Inflammatory macrophage (primary cell): ENCODE results near the gene LCA5L.

ENCODE experiments used
- DNase-seq, 2 donors: peaks; one replicate each; pipeline ENCODE4 v3.0.0-alpha.2; 2020 to 2022
- total RNA-seq, 18 experiments: gene quantifications; one replicate each; lab custom pipeline; 2026; ENCODE audit warnings: mixed read lengths in 6 of 18, inconsistent platforms in 2 of 18; lab: John Stamatoyannopoulos, UW

Gene LCA5L
- 0 to 1.1 (median 0.39) reads per million in 18 experiments for total RNA-seq

GRCh38 chr21:39445321-39446269 lies at the start of gene LCA5L:
Gene LCA5L (minus strand): TSS chr21:39445778. CDS start chr21:39428493, 17,285 bp downstream.
- DNase-seq = peak; percentile 92 to 95

DNA sequence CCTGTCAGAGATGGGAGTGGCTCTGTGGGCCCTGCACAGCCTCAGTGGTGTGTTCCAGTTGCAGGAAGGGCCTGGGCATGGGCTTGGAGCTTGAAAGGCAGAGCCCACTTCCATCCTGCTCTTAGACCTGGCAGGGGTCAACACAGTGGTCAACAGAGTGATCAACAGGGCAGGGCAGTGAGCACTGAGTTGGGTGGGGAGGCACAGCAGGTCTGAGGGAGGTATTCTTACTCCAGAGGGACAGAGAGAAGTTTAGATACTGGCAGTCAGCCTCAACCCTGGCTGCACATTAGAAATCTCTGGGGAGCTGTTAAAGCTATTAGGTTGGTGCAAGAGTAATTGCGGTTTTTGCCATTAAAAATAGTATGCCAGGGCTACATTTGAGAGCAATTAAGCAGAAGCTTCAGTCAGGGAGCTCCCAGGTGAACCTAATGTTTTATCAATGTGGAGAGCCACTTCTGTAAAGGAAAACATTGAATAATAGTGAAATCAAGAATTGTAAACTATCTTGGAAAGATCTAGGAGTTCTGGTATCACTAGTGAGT lies 43.9 kb upstream of the LCA5L start:
- no peak for DNase-seq

DNA sequence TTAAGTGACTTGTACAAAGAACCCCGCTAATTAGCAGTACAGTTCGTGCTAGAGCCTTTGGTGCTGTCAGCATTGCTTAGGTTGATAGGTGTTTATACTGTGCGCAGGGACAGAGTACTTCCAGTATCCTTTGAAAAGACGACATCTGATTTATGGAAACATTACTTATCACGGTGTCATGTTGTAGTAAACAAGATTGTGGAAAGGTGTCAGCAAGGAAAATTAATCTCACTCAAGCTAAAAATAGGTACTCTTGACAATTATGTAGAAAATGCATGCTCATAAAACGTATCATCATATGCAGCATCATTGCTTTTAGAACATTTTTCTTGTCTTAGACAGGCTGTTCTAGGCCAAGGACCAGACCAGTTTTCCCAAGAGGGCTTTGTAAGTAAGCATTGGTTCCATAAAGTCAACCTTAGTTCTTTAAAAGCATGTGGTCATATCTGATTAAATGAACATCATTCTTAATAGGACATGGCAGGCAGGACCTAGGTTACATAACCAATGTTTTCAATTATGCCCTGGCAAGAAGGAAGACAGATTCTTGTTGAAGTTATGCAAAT lies 39.2 kb upstream of the LCA5L start:
- DNase-seq = no peak

GRCh38 chr21:39483917-39484316 lies 38.3 kb upstream of the LCA5L start:
- no peak for DNase-seq

DNA sequence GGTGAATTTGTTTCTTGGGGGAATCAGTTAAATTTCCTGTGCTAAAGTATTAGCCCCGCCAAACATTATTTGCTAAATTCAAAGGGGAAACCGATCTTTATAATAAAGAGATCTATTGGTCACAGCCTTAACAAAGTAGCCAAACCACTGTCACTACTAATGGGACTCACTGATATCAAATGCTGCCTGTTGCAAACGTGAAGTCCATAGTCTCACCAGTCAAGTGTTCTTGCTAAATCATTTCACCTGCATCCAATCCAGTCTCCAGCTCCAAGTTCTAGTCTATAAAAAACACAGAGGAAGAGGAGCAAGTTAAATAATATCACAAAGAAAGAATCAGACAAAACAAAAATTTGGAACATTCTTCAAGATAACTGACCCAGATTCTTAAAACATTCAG lies 36.3 kb upstream of the LCA5L start:
- DNase-seq = no peak

GRCh38 chr21:39480271-39480670 lies 34.7 kb upstream of the LCA5L start:
- no peak for DNase-seq

- DNase-seq = no peak
Measured at GRCh38 chr21:39479814-39480182, 34.2 kb upstream of the LCA5L start.

GRCh38 chr21:39479164-39479813 lies 33.7 kb upstream of the LCA5L start:
- DNase-seq = no peak

DNA sequence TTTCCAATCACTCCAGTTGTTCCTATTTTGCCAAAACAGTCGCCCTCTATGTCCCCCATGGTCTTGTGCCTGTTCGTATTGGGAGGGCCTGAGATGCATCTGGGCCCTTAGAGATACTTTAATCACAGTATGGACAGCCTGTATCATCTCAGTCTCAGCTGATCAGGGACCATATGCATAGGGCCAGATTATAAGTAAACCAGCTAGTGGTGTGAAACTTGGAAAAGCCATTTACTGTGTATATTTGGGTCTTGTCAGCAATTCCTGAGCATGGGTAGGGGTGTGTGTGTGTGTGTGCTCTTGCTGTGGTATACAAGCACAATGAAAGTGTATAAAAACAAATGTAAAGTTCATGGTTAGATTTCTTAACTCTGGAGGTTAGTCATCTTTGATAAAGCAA lies 29.0 kb upstream of the LCA5L start:
- no peak for DNase-seq

GRCh38 chr21:39472786-39473185 lies 27.2 kb upstream of the LCA5L start:
- no peak for DNase-seq

- DNase-seq = no peak
Measured at GRCh38 chr21:39471598-39471997, 26.0 kb upstream of the LCA5L start.

DNA sequence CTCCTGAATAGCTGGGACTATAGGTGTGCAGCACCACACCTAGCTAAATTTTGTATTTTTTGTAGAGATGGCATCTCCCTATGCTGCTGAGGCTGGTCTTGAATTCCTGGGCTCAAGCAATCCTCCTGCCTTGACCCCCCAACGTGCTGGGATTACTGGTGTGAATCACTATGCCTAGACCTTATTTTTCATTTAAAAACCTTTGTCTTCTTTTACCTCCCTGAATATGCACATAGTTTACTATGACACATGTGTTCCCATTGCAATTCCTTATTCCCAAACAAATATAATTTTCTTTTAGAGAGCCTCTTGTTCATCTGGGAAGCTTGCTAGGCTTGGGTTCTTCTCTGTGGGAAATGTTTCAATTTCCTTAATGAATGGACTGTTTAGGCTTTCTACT lies 23.0 kb upstream of the LCA5L start:
- no peak for DNase-seq

GRCh38 chr21:39467746-39468145 lies 22.2 kb upstream of the LCA5L start:
- DNase-seq = no peak

GRCh38 chr21:39466584-39466983 lies 21.0 kb upstream of the LCA5L start:
- DNase-seq = no peak

DNA sequence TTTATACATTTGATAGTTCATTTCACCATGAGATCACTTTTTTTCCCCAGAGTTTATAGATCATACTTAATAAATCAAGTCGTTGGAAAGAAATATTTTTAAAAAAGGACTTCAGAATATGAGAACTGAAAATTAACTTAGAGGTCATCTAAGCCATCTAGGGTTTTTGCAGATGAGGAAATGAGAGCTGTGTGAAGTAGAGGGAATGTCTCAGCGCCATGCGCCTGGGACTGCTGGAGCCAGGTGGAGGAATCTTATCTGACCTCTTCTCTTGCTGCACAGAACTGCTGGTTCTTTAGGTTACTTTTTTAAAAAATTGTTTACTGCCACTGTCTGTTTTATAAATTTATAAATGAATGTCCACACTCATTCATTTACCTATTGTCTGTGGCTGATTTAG lies 17.7 kb upstream of the LCA5L start:
- no peak for DNase-seq

GRCh38 chr21:39461419-39461818 lies 15.8 kb upstream of the LCA5L start:
- DNase-seq = no peak

DNA sequence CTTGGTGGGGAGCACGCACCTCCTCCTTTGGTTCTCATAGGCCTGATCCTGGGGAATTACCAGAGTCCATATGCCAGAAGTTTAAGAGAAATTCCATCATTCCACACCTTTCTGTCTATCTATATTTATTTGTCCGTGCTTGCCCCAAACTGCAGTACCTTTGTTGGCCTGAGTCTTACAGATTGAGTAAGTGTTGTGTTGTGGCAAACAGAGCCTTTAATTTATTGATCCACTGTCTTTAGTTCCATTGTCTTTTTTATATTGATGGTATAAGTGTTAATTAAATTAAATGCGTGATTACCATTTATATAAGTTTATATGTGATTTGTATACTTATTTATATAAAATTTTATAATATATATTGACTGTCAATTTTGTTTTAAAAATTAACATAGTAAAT lies 11.1 kb upstream of the LCA5L start:
- DNase-seq = no peak

DNA sequence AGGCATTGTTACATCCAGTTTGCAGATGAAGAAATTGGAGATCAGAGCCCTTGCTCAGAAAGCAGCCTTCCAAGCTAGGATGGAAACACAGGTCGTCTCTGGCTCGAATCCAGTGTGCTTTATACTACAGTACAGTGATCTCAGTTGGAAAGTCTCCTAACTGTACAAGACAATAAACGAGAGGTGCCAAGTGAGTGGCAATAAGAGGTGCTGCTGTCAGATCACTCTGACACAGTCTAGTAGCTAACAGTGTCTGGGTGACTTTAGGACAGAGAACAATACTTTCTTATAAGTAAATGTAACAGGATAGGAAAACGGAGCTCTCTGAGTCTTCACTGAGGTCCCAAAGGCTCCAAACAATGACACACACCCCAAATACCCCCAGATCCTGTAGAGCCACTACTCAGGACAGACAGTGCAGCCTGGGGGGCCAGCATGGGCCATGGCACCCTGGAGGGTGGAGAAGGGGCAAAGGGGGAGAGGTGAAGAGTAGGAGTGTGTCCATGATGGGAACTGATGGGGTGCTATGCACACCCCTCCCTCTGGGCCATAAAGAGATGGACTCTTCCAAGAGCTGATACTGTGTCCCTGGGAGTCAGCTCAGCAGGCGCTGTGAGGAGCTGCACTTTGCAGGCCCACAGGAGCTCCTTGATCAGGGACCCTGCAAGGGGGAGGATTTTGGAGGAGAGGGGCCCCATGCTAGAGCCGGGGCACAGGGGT lies 9.5 kb upstream of the LCA5L start:
- no peak for DNase-seq

DNA sequence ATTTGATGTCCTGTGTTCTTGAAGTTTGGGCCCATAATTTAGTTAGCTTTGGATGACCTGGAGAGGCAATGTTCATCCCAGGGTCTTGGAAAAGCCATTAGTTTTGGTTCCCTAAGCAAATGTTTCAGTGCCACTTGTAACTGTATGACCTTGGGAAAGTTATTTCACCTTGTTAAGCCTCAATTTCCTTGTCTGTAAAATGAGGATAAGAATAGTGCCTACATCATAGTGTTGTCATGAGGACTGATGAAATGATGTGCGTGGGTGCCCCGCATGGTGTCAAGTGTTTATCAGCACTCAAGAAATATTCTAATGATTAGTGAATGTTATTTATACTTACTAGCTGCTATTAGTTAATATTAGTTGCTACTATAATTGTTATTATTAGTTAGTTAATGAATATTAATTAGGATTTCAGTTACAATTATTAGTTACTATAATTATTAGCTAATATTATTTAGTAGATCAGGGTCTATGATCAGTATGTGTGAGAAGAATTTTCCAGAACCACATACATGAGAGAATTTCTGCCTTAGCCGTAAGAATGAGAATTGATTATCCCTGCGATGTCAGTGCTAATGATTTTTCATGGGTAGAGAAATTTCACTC lies 8.1 kb upstream of the LCA5L start:
- DNase-seq = peak in 1 of 2 donors; percentile 27

GRCh38 chr21:39452970-39453342 lies 7.4 kb upstream of the LCA5L start:
- DNase-seq = no peak

GRCh38 chr21:39452207-39452969 lies 6.8 kb upstream of the LCA5L start:
- DNase-seq = no peak
